Right atrium auricular region (tissue), 2 donors: ENCODE measurements around the gene USP31. TPM values are rescaled to one million over a fixed set of nuclear protein-coding genes. Genes with fewer than 3 reads are reported as not detected.

Experiments used
- DNase-seq: peaks from one replicate; pipeline ENCODE4 v3.0.0-alpha.2; 2019; ENCODE audit warnings: low spot score
- H3K27ac ChIP-seq, 2 donors: fragments of 200-600 bp; sonication (generic); 1 replicate in 1 of 2; 2 replicates in 1 of 2; pipeline ENCODE4 v1.5.1; 2016 to 2019
- H3K27me3 ChIP-seq, 2 donors: fragments of 200-600 bp; sonication (generic); one replicate each; pipeline versions ENCODE4 v1.5.1 to v1.6.0; 2017 to 2019
- H3K36me3 ChIP-seq: fragments of 200-600 bp; sonication (generic); one replicate; pipeline ENCODE4 v1.5.1; 2016
- H3K4me1 ChIP-seq, 2 donors: fragments of 200-600 bp; sonication (generic); one replicate each; pipeline versions ENCODE4 v1.5.1 to v1.6.0; 2017 to 2019
- H3K4me3 ChIP-seq, 2 donors: fragments of 200-600 bp; sonication (generic); 1 replicate in 1 of 2; 2 replicates in 1 of 2; pipeline ENCODE4 v1.5.1; 2017 to 2019; ENCODE audit warnings: mild to moderate bottlenecking in 1 of 2, moderate library complexity in 1 of 2
- H3K9me3 ChIP-seq, 2 donors: fragments of 200-600 bp; sonication (generic); one replicate each; pipeline ENCODE4 v1.5.1; 2019
- CTCF ChIP-seq, 2 donors: fragments of 200-600 bp; sonication (generic); IDR thresholded peaks; one replicate each; pipeline ENCODE4 v1.5.1; 2019; ENCODE audit warnings: antibody characterized with exemption in 2 of 2
- total RNA-seq, 2 donors: library from RNA; depleted of rRNA; stranded (reverse); fragments of >200 nt; gene quantifications; one replicate each; pipeline ENCODE4 v1.1.0, GENCODE V29; 2016

Gene USP31
- total RNA-seq, 2 donors from 2014 or later, result 19.7 to 29.0 TPM

GRCh38 chr16:23074423-23074822, 74.8 kb downstream of the USP31 start:
- TF ChIP-seq CTCF (IDR thresholded peaks at IDR 0.05), result no peak
- no peak for DNase-seq
- peaks cover 36% of the 10 kb centered on the region for H3K36me3 ChIP-seq
- H3K9me3 ChIP-seq, result no peaks in the 10 kb centered on the region
- H3K27ac ChIP-seq, result peak overlapping the region; percentile 22 to 76
- no peak overlapping the region for H3K4me3 ChIP-seq
- peaks cover 0 to 53% of the 10 kb centered on the region in 2 donors for H3K4me1 ChIP-seq
- no peaks in the 10 kb centered on the region for H3K27me3 ChIP-seq

- no peaks in the 10 kb centered on the region for H3K9me3 ChIP-seq
- H3K4me1 ChIP-seq, result peaks cover 0 to 53% of the 10 kb centered on the region in 2 donors
- H3K27ac ChIP-seq, result no peak overlapping the region
- no peak overlapping the region for H3K4me3 ChIP-seq
- H3K27me3 ChIP-seq, result no peaks in the 10 kb centered on the region
- DNase-seq, result no peak
- no peak for TF ChIP-seq CTCF (IDR thresholded peaks at IDR 0.05)
- H3K36me3 ChIP-seq, result peaks cover 42% of the 10 kb centered on the region
Measured at GRCh38 chr16:23072769-23073549, 76.3 kb downstream of the USP31 start.

- DNase-seq, result peak; percentile 84
- Histone ChIP-seq H3K27ac (peak overlapping the region; percentile 65 to 71), H3K4me1 (peaks cover 0 to 53% of the 10 kb centered on the region in 2 donors), H3K9me3 (no peaks in the 10 kb centered on the region), H3K36me3 (peaks cover 50% of the 10 kb centered on the region), H3K4me3 (no peak overlapping the region), H3K27me3 (no peaks in the 10 kb centered on the region)
- no peak for TF ChIP-seq CTCF (IDR thresholded peaks at IDR 0.05)
Measured at GRCh38 chr16:23072084-23072599, 77.1 kb downstream of the USP31 start.

GRCh38 chr16:23071196-23072083, 77.8 kb downstream of the USP31 start:
- H3K9me3 ChIP-seq, result no peaks in the 10 kb centered on the region
- peak overlapping the region; percentile 65 to 71 for H3K27ac ChIP-seq
- H3K4me3 ChIP-seq, result no peak overlapping the region
- peaks cover 0 to 53% of the 10 kb centered on the region in 2 donors for H3K4me1 ChIP-seq
- H3K36me3 ChIP-seq, result peaks cover 56% of the 10 kb centered on the region
- no peak for TF ChIP-seq CTCF (IDR thresholded peaks at IDR 0.05)
- no peaks in the 10 kb centered on the region for H3K27me3 ChIP-seq
- DNase-seq, result no peak

- peaks cover 0 to 43% of the 10 kb centered on the region in 2 donors for H3K4me1 ChIP-seq
- no peaks in the 10 kb centered on the region for H3K27me3 ChIP-seq
- no peak for TF ChIP-seq CTCF (IDR thresholded peaks at IDR 0.05)
- peaks cover 63% of the 10 kb centered on the region for H3K36me3 ChIP-seq
- no peak overlapping the region for H3K27ac ChIP-seq
- DNase-seq, result no peak
- H3K9me3 ChIP-seq, result no peaks in the 10 kb centered on the region
- H3K4me3 ChIP-seq, result no peak overlapping the region
Measured at GRCh38 chr16:23069844-23070243, 79.4 kb downstream of the USP31 start.
